Thyroid gland (tissue), 4 donors: ENCODE data around the gene HDAC11. TPM values are rescaled to one million over a fixed set of nuclear protein-coding genes. Genes with fewer than 3 reads are reported as not detected.
A peak's percentile ranks its signal among the peaks of the same experiment; 100 is the strongest.

Experiments used
- DNase-seq, 2 donors: peaks; one replicate each; pipeline ENCODE4 v3.0.0-alpha.2; 2019
- H3K27ac ChIP-seq, 3 donors: fragments of 200-600 bp; sonication (generic); 1 replicate in 2 of 3; 2 replicates in 1 of 3; pipeline ENCODE4 v1.5.1; 2016 to 2019; ENCODE audit warnings: mild to moderate bottlenecking in 1 of 3, moderate library complexity in 1 of 3
- H3K27me3 ChIP-seq: fragments of 200-600 bp; sonication (generic); one replicate; pipeline ENCODE4 v1.5.1; 2019
- H3K36me3 ChIP-seq, 2 donors: fragments of 200-600 bp; sonication (generic); one replicate each; pipeline ENCODE4 v1.5.1; 2016 to 2019
- H3K4me1 ChIP-seq, 2 donors: fragments of 200-600 bp; sonication (generic); one replicate each; pipeline ENCODE4 v1.5.1; 2017 to 2019
- H3K4me3 ChIP-seq, 3 donors: fragments of 200-600 bp; sonication (generic); replicated peaks in 1 of 3; 1 replicate in 2 of 3; 2 replicates in 1 of 3; pipeline ENCODE4 v1.5.1; 2016; ENCODE audit warnings: mild to moderate bottlenecking in 1 of 3
- H3K9me3 ChIP-seq: fragments of 200-600 bp; sonication (generic); one replicate; pipeline ENCODE4 v1.5.1; 2017
- CTCF ChIP-seq, 6 experiments: fragments of 200-600 bp in 3 of 6; fragments of 450-650 bp in 3 of 6; sonication (generic) in 3 of 6; IDR thresholded peaks; one replicate each; pipeline ENCODE4 v1.5.1; 2016 to 2019; ENCODE audit warnings: antibody characterized with exemption in 6 of 6, mild to moderate bottlenecking in 2 of 6, inconsistent platforms in 1 of 6, moderate library complexity in 1 of 6
- POLR2A ChIP-seq, 2 donors: fragments of 450-650 bp; IDR thresholded peaks; one replicate each; pipeline ENCODE4 v1.6.1; 2017; ENCODE audit warnings: antibody characterized with exemption in 2 of 2, mild to moderate bottlenecking in 2 of 2, moderate library complexity in 1 of 2
- WGBS, 2 donors: methylation state at CpG; one replicate each; pipeline ENCODE4 v1.1.5; 2017; 5-methylcytosine and 5-hydroxymethylcytosine counted together
- intact Hi-C: fragments of 100-400 bp; cut with DNase I; formaldehyde crosslinking; loops from one replicate; pipeline ENCODE4 v1.15.1; 2023
- total RNA-seq, 4 donors: library from RNA; depleted of rRNA; stranded (reverse); fragments of >200 nt; gene quantifications; one replicate each; pipeline ENCODE4 v1.2.3, GENCODE V29; 2016

Gene HDAC11
- total RNA-seq, 4 donors from 2014 or later = 18.8 to 47.5 (median 30.8) TPM

- no peaks in the 10 kb centered on the region for H3K27me3 ChIP-seq
- no peaks in the 10 kb centered on the region for H3K9me3 ChIP-seq
- TF ChIP-seq CTCF (IDR thresholded peaks at IDR 0.05) = no peak
- no peaks in the 10 kb centered on the region for H3K4me1 ChIP-seq
- DNase-seq = no peak
- intact Hi-C loops = no loop called here
- 82 to 92% methylated on average over 12 to 14 of the region's 15 CpGs for WGBS, 2 donors
- no peaks in the 10 kb centered on the region for H3K36me3 ChIP-seq
- no peak overlapping the region for H3K27ac ChIP-seq
- H3K4me3 ChIP-seq = no peak overlapping the region
Measured at GRCh38 chr3:13509059-13509815, 29.1 kb downstream of the HDAC11 start.

- TF ChIP-seq POLR2A (IDR thresholded peaks at IDR 0.05) (no peak), CTCF (IDR thresholded peaks at IDR 0.05) (no peak)
- Histone ChIP-seq H3K4me1 (no peaks in the 10 kb centered on the region), H3K36me3 (no peaks in the 10 kb centered on the region), H3K4me3 (no peak overlapping the region), H3K27me3 (no peaks in the 10 kb centered on the region), H3K27ac (no peak overlapping the region), H3K9me3 (no peaks in the 10 kb centered on the region)
- WGBS, 2 donors = 91 to 96% methylated on average over 3 to 7 of the region's 8 CpGs
- DNase-seq = no peak
- intact Hi-C loops = no loop called here
Measured at GRCh38 chr3:13509816-13510192, 29.7 kb downstream of the HDAC11 start.

GRCh38 chr3:13512451-13512850 lies 32.3 kb downstream of the HDAC11 start:
- no peak for DNase-seq

GRCh38 chr3:13513051-13513912 lies 33.2 kb downstream of the HDAC11 start:
- DNase-seq = no peak
- Histone ChIP-seq H3K27me3 (no peaks in the 10 kb centered on the region), H3K27ac (peak overlapping the region in 2 of 3 donors; percentile 33 to 51), H3K9me3 (no peaks in the 10 kb centered on the region), H3K36me3 (no peaks in the 10 kb centered on the region), H3K4me1 (peaks cover 0 to 5% of the 10 kb centered on the region in 2 donors), H3K4me3 (no peak overlapping the region)
- intact Hi-C loops = no loop called here
- no peak for TF ChIP-seq CTCF (IDR thresholded peaks at IDR 0.05)
- no peak for TF ChIP-seq POLR2A (IDR thresholded peaks at IDR 0.05)
- 42 to 57% methylated on average over 10 to 20 of the region's 20 CpGs for WGBS, 2 donors

More at GRCh38 chr3:13512451-13512850, 32.3 kb downstream of the HDAC11 start:
- H3K36me3 ChIP-seq = no peaks in the 10 kb centered on the region
- 86 to 92% methylated on average over 7 of the region's 7 CpGs for WGBS, 2 donors
- no peak overlapping the region for H3K4me3 ChIP-seq
- TF ChIP-seq CTCF (IDR thresholded peaks at IDR 0.05) = no peak
- TF ChIP-seq POLR2A (IDR thresholded peaks at IDR 0.05) = no peak
- H3K9me3 ChIP-seq = no peaks in the 10 kb centered on the region
- no peaks in the 10 kb centered on the region for H3K4me1 ChIP-seq
- no peak overlapping the region for H3K27ac ChIP-seq
- no peaks in the 10 kb centered on the region for H3K27me3 ChIP-seq
- intact Hi-C loops = no loop called here
